Caco-2 (cell line): ENCODE measurements around the gene FBLN1. TPM values are rescaled to one million over a fixed set of nuclear protein-coding genes. Genes with fewer than 3 reads are reported as not detected.

Experiments used
- BruUV-seq: library from RNA; stranded (reverse); fragments of 400-500 nt; replicated peaks from 2 replicates; lab custom pipeline; 2021; lab: Mats Ljungman, UMichigan
- CTCF ChIA-PET: fragments of 300-600 bp; sonication (Branson Sonifier 250); formaldehyde crosslinking; loops from one replicate; lab custom pipeline; 2022; ENCODE audit warnings: antibody characterized with exemption; lab: Charles Lee
- POLR2A ChIA-PET: fragments of 300-600 bp; sonication (Branson Sonifier 250); formaldehyde crosslinking; loops from one replicate; lab custom pipeline; 2022; ENCODE audit warnings: antibody characterized with exemption; lab: Charles Lee
- DNase-seq, 2 experiments: peaks; one replicate each; pipeline versions ENCODE4 v3.0.0 to v3.0.0-alpha.2; 2020 to 2022
- H3K27me3 ChIP-seq: replicated peaks from 2 replicates; pipeline ENCODE4 v1.6.0; 2011; ENCODE audit warnings: low read length; ENCODE audit not compliant: control insufficient read depth, insufficient read depth
- H3K36me3 ChIP-seq: 2 replicates; pipeline ENCODE4 v1.5.1; 2011; ENCODE audit warnings: low read length; ENCODE audit not compliant: control insufficient read depth, insufficient read depth
- H3K4me1 ChIP-seq: fragments of 250-450 bp; sonication (Bioruptor Pico); 2 replicates; pipeline ENCODE4 v1.5.1; 2020; ENCODE audit warnings: mild to moderate bottlenecking
- H3K4me3 ChIP-seq: 2 replicates; pipeline ENCODE4 v1.5.1; 2011; ENCODE audit warnings: low read depth, mild to moderate bottlenecking, control low read depth, low read length
- H3K9me3 ChIP-seq: fragments of 250-450 bp; sonication (Bioruptor Pico); 2 replicates; pipeline ENCODE4 v1.5.1; 2020; ENCODE audit warnings: mild to moderate bottlenecking, moderate library complexity
- H3K27ac Mint-ChIP-seq: one replicate; pipeline ENCODE4 v1.8.0; 2022; ENCODE audit warnings: mixed read lengths; ENCODE audit not compliant: unreplicated experiment
- H3K27me3 Mint-ChIP-seq: one replicate; pipeline ENCODE4 v1.8.0; 2022; ENCODE audit warnings: mixed read lengths; ENCODE audit not compliant: insufficient read depth, unreplicated experiment
- H3K36me3 Mint-ChIP-seq: one replicate; pipeline ENCODE4 v1.8.0; 2022; ENCODE audit warnings: mild to moderate bottlenecking, mixed read lengths; ENCODE audit not compliant: insufficient read depth, unreplicated experiment
- H3K4me1 Mint-ChIP-seq: one replicate; pipeline ENCODE4 v1.8.0; 2022; ENCODE audit warnings: low read depth, mixed read lengths; ENCODE audit not compliant: unreplicated experiment
- H3K4me3 Mint-ChIP-seq: one replicate; pipeline ENCODE4 v1.8.0; 2022; ENCODE audit warnings: mild to moderate bottlenecking, moderate library complexity, mixed read lengths; ENCODE audit not compliant: unreplicated experiment
- H3K9me3 Mint-ChIP-seq: one replicate; pipeline ENCODE4 v1.8.0; 2022; ENCODE audit warnings: mixed read lengths; ENCODE audit not compliant: unreplicated experiment
- intact Hi-C: fragments of 100-400 bp; cut with micrococcal nuclease; formaldehyde crosslinking; loops from one replicate; pipeline ENCODE4 v1.10.0; 2022; ENCODE audit not compliant: unreplicated experiment
- total RNA-seq: library from RNA; stranded (reverse); gene quantifications from 2 replicates; pipeline ENCODE4 v1.2.3, GENCODE V29; 2022
- TF ChIP-seq, protein P1 (sequence below), 2 experiments: fragments of 200-600 bp in 1 of 2; IDR thresholded peaks; 1 replicate in 1 of 2; 2 replicates in 1 of 2; pipeline versions ENCODE4 v1.5.1 to v1.8.0; 2011 to 2022; ENCODE audit warnings: antibody characterized with exemption in 1 of 2, control low read depth in 1 of 2, inconsistent platforms in 1 of 2, low read depth in 1 of 2, low read length in 1 of 2, mild to moderate bottlenecking in 1 of 2, moderate library complexity in 1 of 2; ENCODE audit not compliant: insufficient read depth in 1 of 2, severe bottlenecking in 1 of 2, unreplicated experiment in 1 of 2

FBLN1 gene
- total RNA-seq, 1 experiment from 2014 or later = 519 TPM

DNA sequence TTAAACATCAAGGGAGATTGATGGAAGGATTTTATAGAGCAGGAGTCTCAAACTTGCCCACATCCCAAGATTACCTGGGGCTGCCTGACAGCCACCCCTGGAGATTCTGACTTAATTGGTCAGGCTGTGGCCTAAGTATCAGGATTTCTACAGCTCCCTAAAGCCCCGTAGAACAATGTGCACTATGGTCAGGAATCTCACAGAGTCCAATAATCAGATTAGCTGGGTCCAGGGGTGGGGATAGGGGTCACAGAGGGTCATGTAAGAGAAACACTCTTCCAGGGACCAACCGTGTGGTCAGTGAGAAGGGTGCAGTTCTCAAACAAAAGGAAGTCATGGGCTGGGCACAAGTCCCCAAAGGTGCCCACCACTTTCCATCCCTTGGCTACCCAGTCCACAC, 20.5 kb upstream of the FBLN1 start:
- Mint-ChIP-seq H3K4me3 (no peak overlapping the region), H3K27me3 (no peaks in the 10 kb centered on the region), H3K36me3 (peaks cover 31% of the 10 kb centered on the region), H3K9me3 (peaks cover 20% of the 10 kb centered on the region), H3K27ac (peak overlapping the region; percentile 88), H3K4me1 (peaks cover 24% of the 10 kb centered on the region)
- intact Hi-C loops = no loop called here
- TF ChIP-seq, protein P1, sequence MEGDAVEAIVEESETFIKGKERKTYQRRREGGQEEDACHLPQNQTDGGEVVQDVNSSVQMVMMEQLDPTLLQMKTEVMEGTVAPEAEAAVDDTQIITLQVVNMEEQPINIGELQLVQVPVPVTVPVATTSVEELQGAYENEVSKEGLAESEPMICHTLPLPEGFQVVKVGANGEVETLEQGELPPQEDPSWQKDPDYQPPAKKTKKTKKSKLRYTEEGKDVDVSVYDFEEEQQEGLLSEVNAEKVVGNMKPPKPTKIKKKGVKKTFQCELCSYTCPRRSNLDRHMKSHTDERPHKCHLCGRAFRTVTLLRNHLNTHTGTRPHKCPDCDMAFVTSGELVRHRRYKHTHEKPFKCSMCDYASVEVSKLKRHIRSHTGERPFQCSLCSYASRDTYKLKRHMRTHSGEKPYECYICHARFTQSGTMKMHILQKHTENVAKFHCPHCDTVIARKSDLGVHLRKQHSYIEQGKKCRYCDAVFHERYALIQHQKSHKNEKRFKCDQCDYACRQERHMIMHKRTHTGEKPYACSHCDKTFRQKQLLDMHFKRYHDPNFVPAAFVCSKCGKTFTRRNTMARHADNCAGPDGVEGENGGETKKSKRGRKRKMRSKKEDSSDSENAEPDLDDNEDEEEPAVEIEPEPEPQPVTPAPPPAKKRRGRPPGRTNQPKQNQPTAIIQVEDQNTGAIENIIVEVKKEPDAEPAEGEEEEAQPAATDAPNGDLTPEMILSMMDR (IDR thresholded peaks at IDR 0.05; ENCODE audit: insufficient read depth in 1 of 2, low read depth in 1 of 2, low read length in 1 of 2, severe bottlenecking in 1 of 2, unreplicated experiment in 1 of 2) = no peak
- CTCF ChIA-PET = no interaction called here
- H3K36me3 ChIP-seq = no peaks in the 10 kb centered on the region
- no TSS peak for BruUV-seq
- no peak for DNase-seq
- POLR2A ChIA-PET = no interaction called here
- peaks cover 19% of the 10 kb centered on the region for H3K9me3 ChIP-seq
- H3K4me1 ChIP-seq = peaks cover 58% of the 10 kb centered on the region
- no peak overlapping the region for H3K4me3 ChIP-seq
- H3K27me3 ChIP-seq = no peaks in the 10 kb centered on the region

DNA sequence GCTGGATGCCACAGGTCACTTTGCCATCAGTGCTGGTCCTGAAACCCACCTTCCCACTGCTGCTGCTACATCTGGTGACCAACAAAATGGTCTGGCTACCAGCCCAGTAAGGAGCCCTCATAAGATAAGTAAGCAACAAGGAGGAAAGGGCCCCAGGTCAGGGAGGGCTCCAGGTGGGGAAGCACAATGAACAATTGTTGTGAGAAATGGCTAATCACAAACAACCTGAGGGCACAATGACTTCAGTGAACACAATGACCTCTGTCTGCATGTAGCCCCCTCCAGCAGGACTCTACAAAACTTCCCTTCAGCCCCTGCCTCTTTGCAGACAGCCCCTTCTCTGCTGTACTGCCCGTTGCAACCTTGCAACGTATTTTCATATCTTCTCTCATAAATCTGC, 19.4 kb upstream of the FBLN1 start:
- Mint-ChIP-seq H3K27ac (peak overlapping the region; percentile 88), H3K4me3 (peak overlapping the region; percentile 50), H3K27me3 (no peaks in the 10 kb centered on the region), H3K4me1 (peaks cover 15% of the 10 kb centered on the region), H3K36me3 (peaks cover 27% of the 10 kb centered on the region), H3K9me3 (peaks cover 29% of the 10 kb centered on the region)
- ChIA-PET CTCF (interaction anchor here (1.8 kb wide), 1 partner anchor 10 kb away, joined by 7 read pairs; no protein-coding TSS in a partner anchor), POLR2A (interaction anchor here (1.9 kb wide), 1 partner anchor 20 kb away, joined by 10 read pairs; the partner anchor contains the start of gene FBLN1)
- Histone ChIP-seq H3K9me3 (peaks cover 27% of the 10 kb centered on the region), H3K4me1 (peaks cover 46% of the 10 kb centered on the region), H3K36me3 (no peaks in the 10 kb centered on the region), H3K27me3 (no peaks in the 10 kb centered on the region), H3K4me3 (no peak overlapping the region)
- BruUV-seq = TSS peak; percentile 98
- TF ChIP-seq, protein P1 (IDR thresholded peaks at IDR 0.05; ENCODE audit: insufficient read depth in 1 of 2, low read depth in 1 of 2, low read length in 1 of 2, severe bottlenecking in 1 of 2, unreplicated experiment in 1 of 2) = no peak
- intact Hi-C loops = no loop called here
- no peak for DNase-seq

DNA sequence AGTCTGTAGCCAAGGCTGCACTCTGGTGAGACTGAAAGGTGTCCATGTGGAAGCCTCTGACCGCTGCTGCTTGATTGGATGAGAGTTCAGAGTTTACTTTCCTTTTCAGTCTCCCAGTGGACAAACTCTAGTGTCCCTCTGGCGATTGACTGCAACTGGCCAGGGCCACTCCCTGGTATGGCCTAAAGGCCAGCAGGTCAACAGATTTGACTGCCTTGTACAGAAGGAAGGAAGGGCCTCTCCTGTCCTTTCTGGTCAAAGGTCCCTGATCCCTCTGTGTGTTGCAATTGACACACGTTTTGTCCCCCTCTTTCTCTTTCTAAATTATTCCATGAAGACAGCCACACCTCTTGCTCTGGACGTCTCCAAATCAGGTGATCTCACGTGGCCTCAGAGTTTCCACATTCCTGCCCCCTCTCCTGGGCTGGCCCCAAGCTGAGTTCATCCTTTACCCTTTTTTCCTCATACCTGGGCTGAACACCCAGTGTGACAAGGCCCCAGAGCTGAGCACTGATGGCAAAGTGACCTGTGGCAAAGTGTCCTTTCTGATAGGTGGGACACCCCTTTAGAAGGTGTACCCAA, 18.7 kb upstream of the FBLN1 start:
- BruUV-seq = no TSS peak
- peaks cover 34% of the 10 kb centered on the region for H3K9me3 ChIP-seq
- H3K4me3 Mint-ChIP-seq = peak overlapping the region; percentile 50
- peaks cover 40% of the 10 kb centered on the region for H3K4me1 ChIP-seq
- H3K4me1 Mint-ChIP-seq = peaks cover 12% of the 10 kb centered on the region
- H3K36me3 ChIP-seq = no peaks in the 10 kb centered on the region
- intact Hi-C loops = loop anchor here (1.0 kb wide), 2 partner anchors 18 to 43 kb away; partner anchors contain the start of gene FBLN1
- H3K9me3 Mint-ChIP-seq = peaks cover 35% of the 10 kb centered on the region
- H3K4me3 ChIP-seq = no peak overlapping the region
- H3K27me3 ChIP-seq = no peaks in the 10 kb centered on the region
- ChIA-PET CTCF (interaction anchor here (1.8 kb wide), 1 partner anchor 10 kb away, joined by 7 read pairs; no protein-coding TSS in a partner anchor), POLR2A (interaction anchor here (0.6 to 2.1 kb wide), 6 partner anchors 10 to 151 kb away, joined by 3 to 13 read pairs (median 4); partner anchors contain the start of gene FBLN1)
- peak; percentile 93 to 94 for DNase-seq
- TF ChIP-seq, protein P1 (IDR thresholded peaks at IDR 0.05; ENCODE audit: insufficient read depth in 1 of 2, low read depth in 1 of 2, low read length in 1 of 2, severe bottlenecking in 1 of 2, unreplicated experiment in 1 of 2) = no peak
- no peaks in the 10 kb centered on the region for H3K27me3 Mint-ChIP-seq
- H3K36me3 Mint-ChIP-seq = peaks cover 22% of the 10 kb centered on the region
- H3K27ac Mint-ChIP-seq = peak overlapping the region; percentile 88
